RPMI7951 (cell line): Measurements from ENCODE around the gene ZNF138. TPM values are rescaled to one million over a fixed set of nuclear protein-coding genes. Genes with fewer than 3 reads are reported as not detected.

Experiments
- DNase-seq: peaks from one replicate; pipeline ENCODE4 v3.0.0-alpha.2; 2012; ENCODE audit warnings: low read depth
- total RNA-seq: library from RNA; depleted of rRNA; stranded (reverse); fragments of >200 nt; shearing (Covaris generic); gene quantifications from 2 replicates; pipeline ENCODE4 v1.2.3, GENCODE V29; 2014; rRNA removed

Gene ZNF138
- total RNA-seq, 1 experiment from 2014 or later: 8.8 TPM

DNA sequence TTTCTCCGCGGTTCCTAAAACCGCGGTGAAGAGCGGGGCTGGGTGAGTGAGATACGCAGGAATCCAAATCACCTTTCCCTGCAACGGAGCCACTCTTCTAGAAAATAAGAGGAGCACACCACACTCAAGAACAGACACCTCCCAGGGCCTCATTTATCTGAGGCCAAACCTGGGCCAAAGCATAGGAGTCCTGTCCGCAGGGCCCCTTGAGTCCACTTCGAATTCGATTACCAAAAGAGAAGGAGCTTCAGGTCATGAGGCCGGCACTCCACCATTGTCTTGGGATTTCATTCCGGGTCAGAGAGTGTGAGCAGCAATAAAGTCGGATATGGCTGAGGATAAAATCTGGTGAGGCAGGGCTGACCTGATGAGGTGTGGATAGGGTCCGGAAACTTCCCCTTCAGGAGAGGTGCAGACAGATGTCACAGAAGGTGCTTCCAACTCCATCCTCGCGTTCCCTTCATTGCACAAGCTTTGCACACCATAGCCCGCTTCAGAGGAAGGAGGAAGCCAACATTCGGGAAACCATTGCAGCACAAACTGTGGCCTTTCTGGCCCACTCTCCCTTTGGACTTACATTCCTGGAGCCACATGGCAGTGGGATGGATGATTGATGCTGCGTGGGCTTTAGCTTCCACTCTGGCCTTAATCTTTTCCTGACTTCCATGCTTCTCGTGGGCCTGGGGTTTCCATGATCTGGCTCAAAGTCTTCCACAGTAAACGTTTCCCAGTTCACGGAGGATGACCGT is 81.6 kb downstream of the ZNF138 start:
- DNase-seq: no peak

- DNase-seq: peak; percentile 15
These were observed 82.8 kb downstream of the ZNF138 start for GRCh38 chr7:64876792-64877713.

DNA sequence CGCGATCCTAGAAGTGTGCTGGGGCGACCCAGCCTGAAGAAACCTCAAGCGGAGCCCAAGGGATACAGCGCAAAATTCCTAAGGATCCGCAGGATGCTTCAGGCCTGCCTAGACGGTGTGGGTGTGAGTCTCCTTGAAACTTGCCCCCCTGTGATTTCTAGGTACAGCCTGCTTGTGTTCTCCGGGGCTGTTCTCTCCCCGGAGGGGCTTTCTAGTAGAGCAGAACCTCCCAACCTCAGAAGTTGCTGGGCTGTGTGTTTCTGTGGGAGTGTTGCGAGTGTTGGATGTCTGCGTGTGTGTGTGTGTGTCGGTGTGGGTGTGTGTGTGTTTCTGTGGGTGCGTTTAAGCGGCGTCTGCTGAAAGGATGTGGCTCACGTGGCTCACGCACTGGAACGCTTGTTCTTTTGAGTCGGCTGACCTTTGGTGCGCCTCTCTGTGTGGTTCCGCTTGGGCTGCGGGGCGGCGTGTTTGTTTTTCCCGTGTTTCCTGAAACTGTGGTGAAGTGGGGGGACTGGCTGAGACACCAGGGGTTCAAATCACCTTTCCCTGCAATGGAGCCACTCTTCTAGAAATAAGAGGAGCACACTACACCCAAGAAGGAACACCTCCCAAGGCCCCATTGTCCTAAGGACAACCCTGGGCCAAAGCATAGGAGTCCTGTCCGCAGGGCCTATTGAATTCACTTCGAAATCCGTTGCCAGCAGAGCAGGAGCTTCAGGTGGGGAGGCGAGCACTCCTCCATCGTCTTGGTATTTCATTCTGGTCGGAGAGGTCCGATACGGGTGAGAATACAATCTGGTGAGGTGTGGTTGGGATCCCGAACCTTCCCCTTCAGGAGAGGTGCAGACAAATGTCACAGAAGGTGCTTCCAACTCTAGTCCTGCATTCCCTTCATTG is 83.7 kb downstream of the ZNF138 start:
- DNase-seq: no peak

DNA sequence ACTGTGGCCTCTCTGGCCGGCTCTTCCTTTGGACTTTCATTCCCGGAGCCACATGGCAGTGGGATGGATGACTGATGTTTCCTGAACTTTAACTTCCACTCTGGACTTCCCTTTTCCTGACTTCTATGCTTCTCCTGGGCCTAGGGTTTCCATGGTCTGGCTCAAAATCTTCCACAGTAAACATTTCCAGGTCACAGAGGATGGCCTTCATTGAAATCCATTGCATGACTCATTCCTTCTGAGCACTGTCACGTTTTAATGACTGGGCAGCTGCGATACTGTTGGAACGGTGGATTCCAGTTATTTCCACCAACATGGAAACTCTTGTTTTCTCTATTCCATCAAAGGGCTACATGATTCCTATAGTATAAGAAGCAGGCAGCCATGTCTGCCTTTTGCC is 84.5 kb downstream of the ZNF138 start:
- DNase-seq: peak; percentile 37

- no peak for DNase-seq
These were observed 85.0 kb downstream of the ZNF138 start for GRCh38 chr7:64879086-64879730.

- no peak for DNase-seq
These were observed 85.6 kb downstream of the ZNF138 start for GRCh38 chr7:64879800-64880199.

GRCh38 chr7:64880322-64881297 is 86.4 kb downstream of the ZNF138 start:
- DNase-seq: no peak

- DNase-seq: no peak
These were observed 87.4 kb downstream of the ZNF138 start for GRCh38 chr7:64881461-64882287.

DNA sequence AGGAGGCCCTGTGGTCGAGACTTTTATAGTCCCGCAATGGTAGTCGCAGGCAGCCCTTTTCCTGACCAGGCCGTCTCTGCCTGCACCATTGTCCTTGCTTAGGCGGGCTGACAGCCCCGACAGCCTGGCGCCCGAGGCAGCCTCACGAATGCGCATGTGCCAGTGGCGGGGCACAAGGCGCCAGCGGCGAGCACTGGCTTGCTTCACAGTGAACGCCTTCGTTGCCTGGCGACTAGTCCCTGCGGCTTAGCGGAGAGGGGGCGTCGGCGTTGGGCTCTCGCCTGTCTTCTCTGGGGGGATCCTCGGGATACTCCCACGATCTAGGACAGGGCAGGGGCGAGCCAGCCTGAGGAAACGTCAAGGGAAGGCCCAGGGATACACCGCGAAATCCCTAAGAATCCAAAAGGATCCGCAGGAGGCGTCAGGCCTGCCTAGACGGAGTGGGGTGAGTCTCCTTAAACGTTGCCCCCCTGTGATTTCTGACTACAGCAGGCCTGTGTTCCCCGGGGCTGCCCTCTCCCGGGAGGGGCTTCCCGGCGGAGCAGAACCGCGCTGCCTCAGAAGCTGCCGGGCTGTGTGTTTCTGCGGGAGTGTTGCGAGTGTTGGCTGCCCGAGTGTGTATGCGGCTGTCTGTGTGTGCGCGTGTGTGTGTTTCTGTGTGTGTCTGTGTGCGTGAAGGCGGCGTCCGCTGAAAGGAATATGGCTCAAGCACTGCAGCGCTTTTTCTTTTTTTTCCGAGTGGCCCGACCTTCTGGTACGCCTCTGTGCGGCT is 88.3 kb downstream of the ZNF138 start:
- peak; percentile 27 for DNase-seq

Other genes with a start within 250 kb of the ZNF138 start
- 18.4 and 20.2 TPM in 2 replicates for gene ZNF680, start 231.4 kb upstream of the ZNF138 start, total RNA-seq
- 4.8 and 7.3 TPM in 2 replicates for gene ZNF107, start 128.3 kb upstream of the ZNF138 start, total RNA-seq
- 9.6 TPM in 2 replicates for gene ZNF273, start 108.8 kb downstream of the ZNF138 start, total RNA-seq
- 2.4 and 3.7 TPM in 2 replicates for gene ZNF117, start 196.6 kb downstream of the ZNF138 start, total RNA-seq
- 5.1 and 6.8 TPM in 2 replicates for gene ERV3-1, start 212.3 kb downstream of the ZNF138 start, total RNA-seq